NCI-H1930 (cell line): ENCODE results near the gene MANF.
"Not testable (repeated sequence)": the region's sequence is repeated elsewhere in the genome, so short reads cannot be mapped to it uniquely, and the experiment has no call there.

Experiments
- DNase-seq, 2 experiments: peaks; one replicate each; lab custom pipeline; 2025; lab: John Stamatoyannopoulos, UW

MANF gene

DNA sequence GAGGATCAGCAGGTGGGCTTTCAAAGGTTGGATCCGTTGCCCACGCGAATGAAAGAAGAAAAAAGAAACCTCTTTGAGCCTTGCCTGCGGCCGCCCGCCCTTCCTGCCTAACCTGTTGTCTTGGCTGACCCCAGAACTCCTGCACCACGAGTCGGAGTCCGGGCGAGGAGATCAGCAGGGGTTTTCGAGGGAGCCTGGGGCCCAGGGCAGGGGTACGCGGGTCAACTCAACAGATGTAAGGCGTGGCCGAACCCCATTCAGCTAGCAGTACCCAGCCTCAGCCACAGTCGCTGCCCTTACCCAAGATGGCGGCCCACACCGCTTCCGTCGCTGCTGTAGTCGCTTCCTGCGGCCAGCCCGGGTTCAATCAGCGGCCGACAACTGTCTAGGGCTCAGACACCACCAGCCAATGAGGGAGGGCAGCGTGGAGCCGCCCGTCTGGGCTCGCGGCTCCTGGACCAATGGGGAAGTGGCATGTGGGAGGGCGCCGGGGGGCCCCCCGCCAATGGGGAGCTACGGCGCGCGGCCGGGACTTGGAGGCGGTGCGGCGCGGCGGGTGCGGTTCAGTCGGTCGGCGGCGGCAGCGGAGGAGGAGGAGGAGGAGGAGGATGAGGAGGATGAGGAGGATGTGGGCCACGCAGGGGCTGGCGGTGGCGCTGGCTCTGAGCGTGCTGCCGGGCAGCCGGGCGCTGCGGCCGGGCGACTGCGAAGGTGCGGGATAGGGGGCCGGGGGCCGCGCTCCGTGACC, at the start of gene MANF:
MANF (plus strand) TSS at position 566 of the 748 bp plus-strand sequence; CDS start at position 618, 52 bp downstream.
- peak; percentile 86 to 88 for DNase-seq

- DNase-seq, result no peak
These were observed 48.8 kb upstream of the MANF start for GRCh38 chr3:51336261-51336660.

DNA sequence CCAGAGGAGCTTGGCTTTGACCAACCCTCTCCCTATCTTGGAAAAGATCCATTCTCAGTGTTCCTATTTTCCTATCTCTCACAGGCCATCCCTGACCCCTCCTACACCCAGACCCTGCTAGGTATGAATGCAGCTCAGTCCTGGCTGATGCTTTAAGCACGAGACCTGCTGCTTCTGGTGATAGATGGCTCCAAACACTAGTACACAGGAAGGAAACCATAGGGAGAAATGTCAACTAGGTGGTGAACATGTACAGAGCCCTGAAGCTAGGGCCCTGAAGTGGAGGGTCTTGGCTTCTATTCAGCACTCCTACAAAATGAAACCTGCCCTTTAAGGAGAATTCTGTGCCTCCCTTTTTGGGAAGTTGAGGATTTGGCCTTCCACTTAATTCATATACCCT, 47.4 kb upstream of the MANF start:
- no peak for DNase-seq

- no peak for DNase-seq
These were observed 46.5 kb upstream of the MANF start for GRCh38 chr3:51338632-51339031.

- no peak for DNase-seq
These were observed 44.9 kb upstream of the MANF start for GRCh38 chr3:51340013-51340829.

- no peak for DNase-seq
These were observed 44.0 kb upstream of the MANF start for GRCh38 chr3:51340989-51341636.

- no peak for DNase-seq
These were observed 41.0 kb upstream of the MANF start for GRCh38 chr3:51343918-51344687.

- DNase-seq, result no peak
These were observed 34.3 kb upstream of the MANF start for GRCh38 chr3:51350751-51351150.

DNA sequence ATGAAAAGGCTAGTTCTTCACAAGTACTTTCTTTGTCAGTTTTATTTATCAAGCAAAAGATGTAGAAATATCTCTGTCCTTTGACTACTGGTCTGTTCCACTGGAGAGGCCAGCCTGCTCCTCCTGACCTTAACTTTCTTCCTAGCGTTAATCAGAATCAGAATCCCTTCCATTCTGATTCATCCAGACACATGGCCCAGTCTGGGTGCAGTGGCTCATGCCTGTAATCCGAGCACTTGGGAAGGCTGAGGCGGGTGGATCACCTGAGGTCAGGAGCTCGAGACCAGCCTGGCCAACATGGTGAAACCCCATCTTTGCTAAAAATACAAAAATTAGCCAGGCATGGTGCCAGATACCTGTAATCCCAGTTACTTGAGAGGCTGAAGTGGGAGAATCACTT, 32.0 kb upstream of the MANF start:
- DNase-seq, result no peak

- no peak for DNase-seq
These were observed 31.4 kb upstream of the MANF start for GRCh38 chr3:51353691-51354090.

GRCh38 chr3:51354172-51354571, 30.9 kb upstream of the MANF start:
- no peak for DNase-seq

DNA sequence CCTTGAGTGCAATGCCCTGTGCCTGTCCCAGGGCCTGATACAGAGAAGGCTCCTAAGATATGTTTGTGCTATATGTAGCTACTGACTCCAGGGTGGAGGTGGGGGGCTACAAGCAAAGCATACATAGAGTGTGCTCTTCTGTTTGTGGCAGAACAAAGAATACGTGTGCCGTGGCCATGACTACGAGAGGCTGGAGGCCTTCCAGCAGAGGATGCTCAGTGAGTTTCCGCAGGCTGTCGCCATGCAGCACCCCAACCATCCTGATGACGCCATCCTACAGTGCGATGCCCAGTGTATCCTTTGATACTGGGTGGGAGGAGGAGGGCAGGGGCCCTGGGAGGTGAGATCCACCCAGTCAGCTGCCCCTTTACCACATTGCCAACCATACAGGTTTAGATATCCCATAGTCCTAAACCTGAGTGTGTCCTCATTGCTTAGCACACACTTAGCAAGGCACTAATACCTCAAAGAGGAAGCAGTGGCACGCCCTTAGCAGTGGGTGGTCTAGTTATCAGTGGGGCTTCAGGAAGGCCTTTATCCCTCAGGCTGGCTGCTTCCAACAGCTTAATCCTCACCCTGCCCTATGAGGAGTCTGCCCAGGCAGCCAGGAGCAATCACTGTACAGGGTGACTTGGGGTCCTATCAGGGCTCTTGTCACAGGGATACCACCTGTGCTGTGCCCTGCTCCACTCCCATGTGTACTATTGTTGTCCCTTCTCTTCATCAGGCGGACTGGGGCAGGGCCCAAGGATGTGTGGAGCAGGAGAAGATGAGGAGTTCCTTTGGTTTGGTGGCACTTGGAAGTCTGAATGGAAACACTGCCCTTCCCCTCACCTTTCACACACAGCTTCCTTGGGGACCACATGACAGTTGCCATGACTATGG, 30.1 kb upstream of the MANF start:
- DNase-seq, result no peak

DNA sequence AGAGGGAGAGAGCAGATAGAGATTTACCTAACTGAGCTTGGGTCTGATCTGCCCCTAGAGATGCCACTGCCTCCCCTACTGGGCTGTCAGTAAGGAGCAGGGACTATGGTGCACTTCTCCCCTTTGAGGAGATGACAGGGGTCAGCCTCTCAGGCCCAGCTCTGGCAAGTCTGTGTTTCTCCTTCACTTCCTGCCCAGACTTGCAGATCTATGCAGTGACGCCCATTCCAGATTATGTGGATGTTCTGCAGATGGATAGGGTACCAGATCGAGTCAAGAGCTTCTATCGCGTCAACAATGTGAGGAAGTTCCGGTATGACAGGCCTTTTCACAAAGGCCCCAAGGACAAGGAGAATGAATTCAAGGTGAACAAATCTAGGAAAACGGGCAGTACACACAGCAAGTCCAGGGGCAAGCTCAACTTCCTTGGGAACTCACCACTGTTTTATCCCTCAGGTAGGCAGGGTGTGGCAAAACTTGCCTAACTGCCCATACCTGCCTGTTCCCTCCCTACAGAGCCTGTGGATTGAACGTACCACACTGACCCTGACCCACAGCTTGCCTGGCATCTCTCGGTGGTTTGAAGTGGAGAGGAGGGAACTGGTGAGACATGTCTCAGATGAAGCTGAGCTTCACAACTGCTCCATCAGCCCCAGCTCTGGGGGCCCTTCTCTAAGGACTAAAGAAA, 29.1 kb upstream of the MANF start:
- no peak for DNase-seq

- DNase-seq, result no peak
These were observed 27.2 kb upstream of the MANF start for GRCh38 chr3:51357856-51358255.

- no peak for DNase-seq
These were observed 26.1 kb upstream of the MANF start for GRCh38 chr3:51358981-51359380.

DNA sequence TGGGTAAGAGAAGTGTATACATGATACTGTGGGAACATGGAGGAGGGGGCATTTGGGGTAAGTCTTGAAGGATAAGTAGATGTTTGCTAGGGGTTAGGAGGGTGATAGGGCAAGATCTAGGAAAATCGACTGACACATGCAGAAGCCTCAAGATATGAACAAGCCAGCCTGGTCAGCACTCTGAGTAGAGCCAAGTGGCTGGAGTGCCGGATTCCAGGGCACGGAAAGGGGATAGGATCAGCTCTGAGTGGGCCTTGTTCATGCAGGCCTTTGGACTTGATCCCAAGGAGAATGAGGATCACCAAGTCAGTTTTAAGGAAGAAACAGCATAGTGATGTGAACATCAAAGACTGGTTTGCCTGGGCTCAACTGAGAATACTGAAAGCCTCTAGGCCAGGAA, 24.3 kb upstream of the MANF start:
- no peak for DNase-seq

GRCh38 chr3:51361746-51362145, 23.3 kb upstream of the MANF start:
- DNase-seq, result no peak

- no peak for DNase-seq
These were observed 22.6 kb upstream of the MANF start for GRCh38 chr3:51362476-51362875.

DNA sequence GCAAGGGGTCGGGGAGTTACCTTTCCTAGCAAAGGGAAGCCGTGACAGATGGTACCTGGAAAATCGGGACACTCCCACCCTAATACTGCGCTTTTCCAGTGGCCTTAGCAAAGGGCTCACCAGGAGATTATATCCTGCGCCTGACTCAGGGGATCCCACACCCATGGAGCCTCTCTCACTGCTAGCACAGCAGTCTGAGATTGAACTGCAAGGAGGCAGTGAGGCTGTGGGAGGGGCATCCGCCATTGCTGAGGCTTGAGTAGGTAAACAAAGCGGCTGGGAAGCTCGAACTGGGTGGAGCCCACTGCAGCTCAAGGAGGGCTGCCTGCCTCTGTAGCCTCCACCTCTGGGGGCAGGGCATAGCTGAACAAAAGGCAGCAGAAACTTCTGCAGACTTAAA, 16.8 kb upstream of the MANF start:
- not testable (repeated sequence) for DNase-seq

GRCh38 chr3:51371943-51372557, 13.0 kb upstream of the MANF start:
- peak; percentile 11 to 33 for DNase-seq
